Neural cell (in vitro differentiated cells): ENCODE data around the gene ATXN10. TPM values are rescaled to one million over a fixed set of nuclear protein-coding genes. Genes with fewer than 3 reads are reported as not detected.

Experiments used
- H2AFZ ChIP-seq: fragments of 200-600, 300-800 bp; sonication (generic), shearing (Covaris generic); 2 replicates; pipeline ENCODE4 v1.6.0; 2014; ENCODE audit warnings: low read depth, mild to moderate bottlenecking, antibody characterized with exemption, low read length, moderate library complexity
- H3F3A ChIP-seq: fragments of 200-600 bp; shearing (Covaris generic); 2 replicates; pipeline ENCODE4 v1.6.1; 2016; ENCODE audit warnings: mild to moderate bottlenecking, moderate library complexity, mixed read lengths, antibody characterized with exemption, low read length; ENCODE audit not compliant: insufficient read depth, poor library complexity, severe bottlenecking
- H3K27ac ChIP-seq: fragments of 200-600, 300-800 bp; sonication (generic), shearing (Covaris generic); 2 replicates; pipeline ENCODE4 v1.5.1; 2014; ENCODE audit warnings: mild to moderate bottlenecking, low read length, moderate library complexity
- H3K27me3 ChIP-seq: fragments of 300-800, 200-600 bp; sonication (generic), shearing (Covaris generic); 2 replicates; pipeline ENCODE4 v1.6.0; 2014; ENCODE audit warnings: mild to moderate bottlenecking, low read depth, low read length, moderate library complexity; ENCODE audit not compliant: insufficient read depth
- H3K36me3 ChIP-seq: fragments of 300-800, 200-600 bp; sonication (generic), shearing (Covaris generic); 2 replicates; pipeline ENCODE4 v1.5.1; 2014; ENCODE audit warnings: mild to moderate bottlenecking, antibody characterized with exemption, low read length, moderate library complexity; ENCODE audit not compliant: insufficient read depth
- H3K4me2 ChIP-seq: fragments of 300-800, 200-600 bp; sonication (generic), shearing (Covaris generic); 2 replicates; pipeline ENCODE4 v1.6.0; 2014; ENCODE audit warnings: mild to moderate bottlenecking, low read length
- H3K4me3 ChIP-seq: fragments of 300-800, 200-600 bp; sonication (generic), shearing (Covaris generic); 2 replicates; pipeline ENCODE4 v1.5.1; 2014; ENCODE audit warnings: mild to moderate bottlenecking, low read length, moderate library complexity
- H3K79me2 ChIP-seq: fragments of 200-600 bp; shearing (Covaris generic); replicated peaks from 2 replicates; pipeline ENCODE4 v1.6.0; 2014; ENCODE audit warnings: mild to moderate bottlenecking, low read length, moderate library complexity; ENCODE audit not compliant: insufficient read depth
- H3K9ac ChIP-seq: fragments of 300-800, 200-600 bp; sonication (generic), shearing (Covaris generic); 2 replicates; pipeline ENCODE4 v1.6.1; 2016; ENCODE audit warnings: mild to moderate bottlenecking, low read length, mixed read lengths
- H3K9me2 ChIP-seq: fragments of 200-600 bp; shearing (Covaris generic); 2 replicates; pipeline ENCODE4 v1.6.1; 2016; ENCODE audit warnings: mild to moderate bottlenecking, low read length, mixed read lengths; ENCODE audit not compliant: insufficient read depth
- H3K9me3 ChIP-seq: fragments of 200-600, 300-800 bp; sonication (generic), shearing (Covaris generic); 2 replicates; pipeline ENCODE4 v1.6.1; 2016; ENCODE audit warnings: mild to moderate bottlenecking, mixed run types, low read length, moderate library complexity, mixed read lengths
- H4K20me1 ChIP-seq: fragments of 200-600 bp; shearing (Covaris generic); 2 replicates; pipeline ENCODE4 v1.6.1; 2016; ENCODE audit warnings: mild to moderate bottlenecking, mixed run types; ENCODE audit not compliant: insufficient read depth
- EP300 ChIP-seq: fragments of 450-650 bp; conservative IDR thresholded peaks from 2 replicates; pipeline ENCODE4 v1.6.1; 2014; ENCODE audit warnings: antibody characterized with exemption, mild to moderate bottlenecking, moderate library complexity; ENCODE audit not compliant: poor library complexity, severe bottlenecking
- EZH2 ChIP-seq: fragments of 200-600, 300-800 bp; shearing (Covaris generic), sonication (generic); IDR thresholded peaks from 2 replicates; pipeline ENCODE4 v1.6.1; 2014; ENCODE audit warnings: antibody characterized with exemption, low read length, borderline replicate concordance, mild to moderate bottlenecking; ENCODE audit not compliant: insufficient read depth, poor library complexity, severe bottlenecking
- MXI1 ChIP-seq: fragments of 450-650 bp; conservative IDR thresholded peaks from 2 replicates; pipeline ENCODE4 v1.6.1; 2014; ENCODE audit warnings: antibody characterized with exemption, mild to moderate bottlenecking; ENCODE audit not compliant: poor library complexity, severe bottlenecking
- POLR2AphosphoS5 ChIP-seq: IDR thresholded peaks from 2 replicates; pipeline ENCODE4 v1.6.1; 2012
- RAD21 ChIP-seq: fragments of 450-650 bp; conservative IDR thresholded peaks from 2 replicates; pipeline ENCODE4 v1.6.1; 2014; ENCODE audit warnings: antibody characterized with exemption, mild to moderate bottlenecking, moderate library complexity
- SMC3 ChIP-seq: fragments of 450-650 bp; conservative IDR thresholded peaks from 2 replicates; pipeline ENCODE4 v1.6.1; 2014; ENCODE audit warnings: antibody characterized with exemption, mild to moderate bottlenecking, moderate library complexity; ENCODE audit not compliant: poor library complexity
- TAF1 ChIP-seq: IDR thresholded peaks from 2 replicates; pipeline ENCODE4 v1.6.1; 2012; ENCODE audit warnings: low read depth
- polyA plus RNA-seq: library from polyadenylated mRNA; depleted of rRNA; stranded (reverse); fragments of >200 nt; gene quantifications from 2 replicates; pipeline ENCODE4 v1.2.3, GENCODE V29; 2014
- TF ChIP-seq, protein P1 (sequence below): IDR thresholded peaks from 2 replicates; pipeline ENCODE4 v1.6.1; 2012; ENCODE audit warnings: borderline replicate concordance
- TF ChIP-seq, protein P2 (sequence below): fragments of 450-650 bp; IDR thresholded peaks from 2 replicates; pipeline ENCODE4 v1.5.1; 2014; ENCODE audit warnings: antibody characterized with exemption, mild to moderate bottlenecking, moderate library complexity; ENCODE audit not compliant: poor library complexity, severe bottlenecking

ATXN10 gene
- polyA plus RNA-seq, 1 donor from 2014 or later = 321 TPM

DNA sequence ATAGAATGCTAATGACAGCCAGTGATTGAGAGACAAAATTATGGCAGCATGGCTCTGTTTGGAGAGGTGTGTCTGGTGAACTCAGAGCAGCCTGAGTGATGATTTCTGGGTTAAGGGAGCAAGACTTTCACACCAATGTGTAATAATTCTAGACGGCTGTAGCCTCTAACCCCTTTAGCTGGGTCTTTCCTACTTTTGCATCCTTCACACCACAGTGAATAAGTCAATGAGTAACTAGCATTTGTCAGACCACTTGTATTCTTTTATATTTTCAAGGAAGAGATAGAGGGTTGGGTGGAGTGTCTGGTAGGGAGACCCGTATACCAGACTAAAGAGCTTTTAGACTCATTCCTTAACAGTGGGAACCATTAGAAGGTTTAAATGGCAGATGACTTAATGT is 50.4 kb downstream of the ATXN10 start:
- TF ChIP-seq SMC3 (no peak), TAF1 (no peak), POLR2AphosphoS5 (no peak), EP300 (no peak), EZH2 (no peak), MXI1 (no peak), RAD21 (no peak)
- TF ChIP-seq, protein P1, sequence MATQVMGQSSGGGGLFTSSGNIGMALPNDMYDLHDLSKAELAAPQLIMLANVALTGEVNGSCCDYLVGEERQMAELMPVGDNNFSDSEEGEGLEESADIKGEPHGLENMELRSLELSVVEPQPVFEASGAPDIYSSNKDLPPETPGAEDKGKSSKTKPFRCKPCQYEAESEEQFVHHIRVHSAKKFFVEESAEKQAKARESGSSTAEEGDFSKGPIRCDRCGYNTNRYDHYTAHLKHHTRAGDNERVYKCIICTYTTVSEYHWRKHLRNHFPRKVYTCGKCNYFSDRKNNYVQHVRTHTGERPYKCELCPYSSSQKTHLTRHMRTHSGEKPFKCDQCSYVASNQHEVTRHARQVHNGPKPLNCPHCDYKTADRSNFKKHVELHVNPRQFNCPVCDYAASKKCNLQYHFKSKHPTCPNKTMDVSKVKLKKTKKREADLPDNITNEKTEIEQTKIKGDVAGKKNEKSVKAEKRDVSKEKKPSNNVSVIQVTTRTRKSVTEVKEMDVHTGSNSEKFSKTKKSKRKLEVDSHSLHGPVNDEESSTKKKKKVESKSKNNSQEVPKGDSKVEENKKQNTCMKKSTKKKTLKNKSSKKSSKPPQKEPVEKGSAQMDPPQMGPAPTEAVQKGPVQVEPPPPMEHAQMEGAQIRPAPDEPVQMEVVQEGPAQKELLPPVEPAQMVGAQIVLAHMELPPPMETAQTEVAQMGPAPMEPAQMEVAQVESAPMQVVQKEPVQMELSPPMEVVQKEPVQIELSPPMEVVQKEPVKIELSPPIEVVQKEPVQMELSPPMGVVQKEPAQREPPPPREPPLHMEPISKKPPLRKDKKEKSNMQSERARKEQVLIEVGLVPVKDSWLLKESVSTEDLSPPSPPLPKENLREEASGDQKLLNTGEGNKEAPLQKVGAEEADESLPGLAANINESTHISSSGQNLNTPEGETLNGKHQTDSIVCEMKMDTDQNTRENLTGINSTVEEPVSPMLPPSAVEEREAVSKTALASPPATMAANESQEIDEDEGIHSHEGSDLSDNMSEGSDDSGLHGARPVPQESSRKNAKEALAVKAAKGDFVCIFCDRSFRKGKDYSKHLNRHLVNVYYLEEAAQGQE = no peak
- TF ChIP-seq, protein P2, sequence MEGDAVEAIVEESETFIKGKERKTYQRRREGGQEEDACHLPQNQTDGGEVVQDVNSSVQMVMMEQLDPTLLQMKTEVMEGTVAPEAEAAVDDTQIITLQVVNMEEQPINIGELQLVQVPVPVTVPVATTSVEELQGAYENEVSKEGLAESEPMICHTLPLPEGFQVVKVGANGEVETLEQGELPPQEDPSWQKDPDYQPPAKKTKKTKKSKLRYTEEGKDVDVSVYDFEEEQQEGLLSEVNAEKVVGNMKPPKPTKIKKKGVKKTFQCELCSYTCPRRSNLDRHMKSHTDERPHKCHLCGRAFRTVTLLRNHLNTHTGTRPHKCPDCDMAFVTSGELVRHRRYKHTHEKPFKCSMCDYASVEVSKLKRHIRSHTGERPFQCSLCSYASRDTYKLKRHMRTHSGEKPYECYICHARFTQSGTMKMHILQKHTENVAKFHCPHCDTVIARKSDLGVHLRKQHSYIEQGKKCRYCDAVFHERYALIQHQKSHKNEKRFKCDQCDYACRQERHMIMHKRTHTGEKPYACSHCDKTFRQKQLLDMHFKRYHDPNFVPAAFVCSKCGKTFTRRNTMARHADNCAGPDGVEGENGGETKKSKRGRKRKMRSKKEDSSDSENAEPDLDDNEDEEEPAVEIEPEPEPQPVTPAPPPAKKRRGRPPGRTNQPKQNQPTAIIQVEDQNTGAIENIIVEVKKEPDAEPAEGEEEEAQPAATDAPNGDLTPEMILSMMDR = no peak
- Histone ChIP-seq H3K27ac (no peak overlapping the region), H3K9me2 (no peaks in the 10 kb centered on the region), H3K4me2 (no peak overlapping the region), H3F3A (no peaks in the 10 kb centered on the region), H3K27me3 (no peaks in the 10 kb centered on the region), H3K4me3 (no peak overlapping the region), H4K20me1 (no peaks in the 10 kb centered on the region), H3K9ac (no peak overlapping the region), H3K36me3 (peaks cover 7% of the 10 kb centered on the region), H2AFZ (no peak overlapping the region), H3K9me3 (no peaks in the 10 kb centered on the region), H3K79me2 (peaks cover 19% of the 10 kb centered on the region)

DNA sequence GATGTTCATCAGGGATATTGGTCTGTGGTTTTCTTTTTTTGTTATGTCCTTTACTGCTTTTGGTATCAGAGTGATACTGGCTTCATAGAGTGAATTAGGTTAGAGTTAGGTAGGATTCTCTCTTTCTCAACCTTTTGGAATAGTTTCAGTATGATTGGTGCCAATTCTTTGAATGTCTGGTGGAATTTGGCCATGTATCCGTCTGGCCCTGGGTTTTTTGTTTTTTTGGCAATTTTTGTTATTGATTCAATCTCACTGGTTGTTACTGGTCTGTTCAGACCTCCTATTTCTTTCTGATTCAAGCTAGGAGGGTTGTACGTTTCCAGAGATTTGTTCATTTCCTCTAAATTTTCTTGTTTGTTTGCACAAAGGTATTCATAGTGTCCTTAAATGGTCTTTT is 54.4 kb downstream of the ATXN10 start:
- H3K4me2 ChIP-seq = no peak overlapping the region
- no peaks in the 10 kb centered on the region for H4K20me1 ChIP-seq
- TF ChIP-seq EP300 (no peak), TAF1 (no peak), POLR2AphosphoS5 (no peak), MXI1 (no peak), SMC3 (no peak), EZH2 (no peak)
- TF ChIP-seq, protein P1 = no peak
- TF ChIP-seq, protein P2 = no peak

More for the DNA sequence above, 54.4 kb downstream of the ATXN10 start:
- H3K27ac ChIP-seq = no peak overlapping the region
- H3K27me3 ChIP-seq = no peaks in the 10 kb centered on the region
- H3K79me2 ChIP-seq = peaks cover 19% of the 10 kb centered on the region
- no peak overlapping the region for H3K9ac ChIP-seq
- no peak overlapping the region for H2AFZ ChIP-seq
- no peaks in the 10 kb centered on the region for H3K9me3 ChIP-seq
- no peak overlapping the region for H3K4me3 ChIP-seq
- H3K36me3 ChIP-seq = no peaks in the 10 kb centered on the region
- H3F3A ChIP-seq = no peaks in the 10 kb centered on the region
- no peaks in the 10 kb centered on the region for H3K9me2 ChIP-seq
